Endothelial cell of umbilical vein (primary cell): ENCODE results near the gene OSBP2. TPM values are rescaled to one million over a fixed set of nuclear protein-coding genes. Genes with fewer than 3 reads are reported as not detected.

Experiments used
- BruUV-seq: library from RNA; stranded (reverse); fragments of 400-500 nt; replicated peaks from 2 replicates; lab custom pipeline; 2021; lab: Mats Ljungman, UMichigan
- CTCF ChIA-PET: fragments of 300-600, 350-600 bp; sonication (Branson Sonifier 250); formaldehyde crosslinking; loops from one replicate; lab custom pipeline; 2021; ENCODE audit warnings: antibody characterized with exemption, inconsistent platforms; lab: Charles Lee
- POLR2A ChIA-PET: fragments of 300-600, 350-600 bp; sonication (Branson Sonifier 250); formaldehyde crosslinking; loops from one replicate; lab custom pipeline; 2021; ENCODE audit warnings: antibody characterized with exemption, inconsistent platforms; lab: Charles Lee
- DNase-seq: peaks from one replicate; pipeline ENCODE4 v3.0.0-alpha.2; 2011; ENCODE audit warnings: low read depth, low spot score
- FAIRE-seq: peaks from 2 replicates; lab custom pipeline; 2011; peaks lifted over from hg19 to GRCh38; lab: Jason Lieb, UNC
- H2AFZ ChIP-seq: 2 replicates; pipeline ENCODE4 v1.6.0; 2012; ENCODE audit warnings: low read depth, low read length, control low read depth, inconsistent platforms
- H3K27ac ChIP-seq: 2 replicates; pipeline ENCODE4 v1.5.1; 2011; ENCODE audit warnings: low read depth, mild to moderate bottlenecking, control low read depth, low read length, moderate library complexity; ENCODE audit not compliant: insufficient read depth
- H3K27me3 ChIP-seq, 2 experiments: 2 replicates each; pipeline versions ENCODE4 v1.6.0 to v1.6.1; 2011; ENCODE audit warnings: low read length in 2 of 2, mixed read lengths in 1 of 2; ENCODE audit not compliant: control insufficient read depth in 2 of 2, insufficient read depth in 2 of 2
- H3K36me3 ChIP-seq, 2 experiments: 2 replicates in 1 of 2; 3 replicates in 1 of 2; pipeline ENCODE4 v1.5.1; 2011; ENCODE audit warnings: low read length in 2 of 2, mild to moderate bottlenecking in 1 of 2, moderate library complexity in 1 of 2; ENCODE audit not compliant: control insufficient read depth in 2 of 2, insufficient read depth in 2 of 2; ENCODE audit errors: extremely low read depth in 1 of 2
- H3K4me1 ChIP-seq: 3 replicates; pipeline ENCODE4 v1.5.1; 2011; ENCODE audit warnings: mild to moderate bottlenecking, low read length; ENCODE audit not compliant: control insufficient read depth, insufficient read depth; ENCODE audit errors: extremely low read depth
- H3K4me2 ChIP-seq: 2 replicates; pipeline ENCODE4 v1.6.1; 2011; ENCODE audit warnings: low read length, control low read depth, mixed read lengths; ENCODE audit not compliant: insufficient read depth
- H3K4me3 ChIP-seq, 3 experiments: fragments of 200-600 bp in 1 of 3; sonication (generic), shearing (Covaris generic) in 1 of 3; replicated peaks in 1 of 3; 2 replicates each; pipeline ENCODE4 v1.5.1; 2011 to 2016; ENCODE audit warnings: control low read depth in 3 of 3, low read length in 3 of 3, mild to moderate bottlenecking in 2 of 3, inconsistent platforms in 1 of 3, low read depth in 1 of 3, moderate library complexity in 1 of 3; ENCODE audit not compliant: insufficient read depth in 1 of 3
- H3K79me2 ChIP-seq: 2 replicates; pipeline ENCODE4 v1.6.0; 2012; ENCODE audit warnings: low read length, inconsistent platforms; ENCODE audit not compliant: control insufficient read depth, insufficient read depth
- H3K9ac ChIP-seq: replicated peaks from 2 replicates; pipeline ENCODE3; 2011; ENCODE audit warnings: low read length, control low read depth; ENCODE audit not compliant: insufficient read depth; ENCODE audit errors: extremely low read depth
- H3K9me1 ChIP-seq: replicated peaks from 3 replicates; pipeline ENCODE4 v1.6.0; 2011; ENCODE audit warnings: mild to moderate bottlenecking, low read length; ENCODE audit not compliant: control insufficient read depth, insufficient read depth; ENCODE audit errors: extremely low read depth
- H3K9me3 ChIP-seq: replicated peaks from 2 replicates; pipeline ENCODE4 v1.5.1; 2012; ENCODE audit warnings: low read length, inconsistent platforms; ENCODE audit not compliant: control insufficient read depth, insufficient read depth
- H4K20me1 ChIP-seq: replicated peaks from 2 replicates; pipeline ENCODE3; 2011; ENCODE audit warnings: mild to moderate bottlenecking, low read length; ENCODE audit not compliant: control insufficient read depth, insufficient read depth; ENCODE audit errors: extremely low read depth
- CTCF ChIP-seq, 2 donors: IDR thresholded peaks; 1 replicate in 1 of 2; 2 replicates in 1 of 2; pipeline ENCODE4 v1.5.1; 2011; ENCODE audit warnings: low read length in 2 of 2, mild to moderate bottlenecking in 2 of 2, moderate library complexity in 2 of 2, control low read depth in 1 of 2, inconsistent platforms in 1 of 2, low read depth in 1 of 2; ENCODE audit not compliant: insufficient read depth in 1 of 2; ENCODE audit errors: extremely low read depth in 1 of 2
- EZH2 ChIP-seq: IDR thresholded peaks from 2 replicates; pipeline ENCODE4 v1.6.1; 2012; ENCODE audit warnings: borderline replicate concordance, low read depth, mild to moderate bottlenecking, moderate library complexity, low read length, inconsistent platforms; ENCODE audit not compliant: severe bottlenecking
- FOS ChIP-seq: IDR thresholded peaks from 2 replicates; pipeline ENCODE4 v1.6.1; 2011; ENCODE audit warnings: mild to moderate bottlenecking, low read length, moderate library complexity, borderline replicate concordance; ENCODE audit not compliant: insufficient read depth
- GATA2 ChIP-seq: IDR thresholded peaks from 2 replicates; pipeline ENCODE4 v1.7.0; 2011; ENCODE audit warnings: low read depth, mild to moderate bottlenecking, moderate library complexity, mixed read lengths, low read length; ENCODE audit not compliant: insufficient read length, insufficient read depth
- JUN ChIP-seq: IDR thresholded peaks from 2 replicates; pipeline ENCODE4 v1.6.1; 2011; ENCODE audit warnings: borderline replicate concordance, low read depth; ENCODE audit not compliant: insufficient read length, insufficient read depth
- MYC ChIP-seq: IDR thresholded peaks from one replicate; pipeline ENCODE4 v1.6.1; 2011; ENCODE audit warnings: mild to moderate bottlenecking, low read depth, low read length
- POLR2A ChIP-seq: IDR thresholded peaks from 2 replicates; pipeline ENCODE4 v1.6.1; 2012; ENCODE audit warnings: low read depth, mild to moderate bottlenecking, control low read depth, low read length
- POLR2AphosphoS5 ChIP-seq: IDR thresholded peaks from 2 replicates; pipeline ENCODE4 v1.6.1; 2012; ENCODE audit warnings: low read depth, mild to moderate bottlenecking, control low read depth, low read length, moderate library complexity; ENCODE audit not compliant: insufficient read depth
- dilution Hi-C: fragments of 300-500 bp; cut with MboI; formaldehyde crosslinking; loops from one replicate; pipeline ENCODE4 v1.15.0; 2019; ENCODE audit warnings: low sequenced_read_pairs; ENCODE audit not compliant: extremely low pct_ligation_motif_present
- intact Hi-C: fragments of 100-400 bp; cut with micrococcal nuclease; formaldehyde crosslinking; loops from one replicate; pipeline ENCODE4 v1.10.0; 2022
- polyA plus RNA-seq, 4 experiments: library from polyadenylated mRNA; depleted of rRNA in 3 of 4; stranded (reverse) in 3 of 4; unstranded in 1 of 4; fragments of >200 nt; gene quantifications; 2 replicates each; pipeline versions ENCODE4 v1.2.1 to v1.2.3, GENCODE V29; 2011 to 2012; ENCODE audit warnings: missing spikeins in 1 of 4
- total RNA-seq: library from RNA; stranded (reverse); gene quantifications from 2 replicates; pipeline ENCODE4 v1.2.3, GENCODE V29; 2021
- TF ChIP-seq, protein P1 (sequence below): IDR thresholded peaks from 2 replicates; pipeline ENCODE4 v1.6.1; 2011; ENCODE audit not compliant: insufficient read depth, insufficient read length

OSBP2 gene
- total and polyA plus RNA-seq, 2 donors (not counting 3 experiments of a cell fraction or from before 2014, with no cell fraction given) = 4.1 to 7.5 TPM

- Histone ChIP-seq H3K4me2 (no peak overlapping the region), H2AFZ (no peak overlapping the region), H3K9me1 (no peaks in the 10 kb centered on the region), H3K79me2 (no peaks in the 10 kb centered on the region), H3K4me1 (peaks cover 13% of the 10 kb centered on the region), H3K27ac (no peak overlapping the region), H3K27me3 (no peaks in the 10 kb centered on the region), H4K20me1 (no peaks in the 10 kb centered on the region), H3K9ac (no peak overlapping the region), H3K9me3 (no peaks in the 10 kb centered on the region), H3K4me3 (no peak overlapping the region), H3K36me3 (no peaks in the 10 kb centered on the region)
- TF ChIP-seq GATA2 (no peak), FOS (no peak), POLR2AphosphoS5 (no peak), EZH2 (no peak), POLR2A (no peak), MYC (no peak), CTCF (IDR thresholded peaks at IDR 0.05; ENCODE audit: extremely low read depth in 1 of 2, insufficient read depth in 1 of 2, low read depth in 1 of 2, low read length in 2 of 2) (no peak), JUN (no peak)
- TF ChIP-seq, protein P1, sequence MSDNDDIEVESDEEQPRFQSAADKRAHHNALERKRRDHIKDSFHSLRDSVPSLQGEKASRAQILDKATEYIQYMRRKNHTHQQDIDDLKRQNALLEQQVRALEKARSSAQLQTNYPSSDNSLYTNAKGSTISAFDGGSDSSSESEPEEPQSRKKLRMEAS = no peak
- ChIA-PET CTCF (interaction anchor here (0.8 to 2.0 kb wide), 3 partner anchors 25 to 84 kb away, joined by 3 to 7 read pairs (median 3); no protein-coding TSS in a partner anchor), POLR2A (no interaction called here)
- dilution Hi-C loops = no loop called here
- FAIRE-seq (no peak), DNase-seq (no peak)
- BruUV-seq = no TSS peak
- intact Hi-C loops = no loop called here
Measured at GRCh38 chr22:30718938-30719337, 24.3 kb downstream of the OSBP2 start.
